ENCODE measurements around the gene ANKRD31. TPM values are rescaled to one million over a fixed set of nuclear protein-coding genes. Genes with fewer than 3 reads are reported as not detected.
"Not testable (repeated sequence)": the region's sequence is repeated elsewhere in the genome, so short reads cannot be mapped to it uniquely, and the experiment has no call there.

ANKRD31 gene
- total RNA-seq, 1 experiment from 2014 or later: 0.09 TPM

DNA sequence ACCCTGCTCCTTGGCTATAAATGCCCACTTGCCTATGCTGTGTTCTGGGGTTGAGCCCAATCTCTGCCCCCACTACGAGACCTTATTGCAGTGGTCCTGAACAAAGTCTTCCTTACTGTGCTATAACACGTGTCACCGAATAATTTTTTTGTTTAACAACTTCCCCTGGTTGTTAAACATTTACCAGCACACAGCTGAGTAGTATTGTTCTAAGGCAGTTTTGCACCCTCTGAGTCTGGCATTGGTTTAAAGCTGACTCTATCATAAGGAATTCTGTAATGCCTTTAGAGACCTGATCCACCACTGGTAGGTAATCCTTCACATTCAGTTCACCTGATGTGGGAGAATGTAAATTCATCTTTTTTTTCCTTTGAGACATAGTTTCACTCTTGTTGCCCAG is 25.6 kb upstream of the ANKRD31 start:
- no peaks in the 10 kb centered on the region for H3K36me3 Mint-ChIP-seq
- DNase-seq (ENCODE audit: low spot score) (no peak), ATAC-seq (no peak)
- peaks cover 2% of the 10 kb centered on the region; the same call in 1 of the 2 replicates for H3K27me3 Mint-ChIP-seq (ENCODE audit: low read depth)
- POLR2A ChIA-PET: no interaction called here
- H3K9me3 Mint-ChIP-seq: no peaks in the 10 kb centered on the region; the same call in 1 of the 2 replicates
- H3K4me3 Mint-ChIP-seq: no peak overlapping the region
- CTCF ChIA-PET: interaction anchor here (1.4 kb wide), 1 partner anchor 212 kb away, joined by 3 read pairs; no protein-coding TSS in a partner anchor
- no peak for TF ChIP-seq GABPB1 (CRISPR knock-in tag; IDR thresholded peaks at IDR 0.05)
- no peak for TF ChIP-seq TP53 (CRISPR knock-in tag; IDR thresholded peaks at IDR 0.05)
- TF ChIP-seq SOX15 (CRISPR knock-in tag; IDR thresholded peaks at IDR 0.05): no peak
- TF ChIP-seq ZBTB21 (CRISPR knock-in tag; IDR thresholded peaks at IDR 0.05; ENCODE audit: borderline replicate concordance): no peak
- TF ChIP-seq ESRRA (CRISPR knock-in tag; IDR thresholded peaks at IDR 0.05; ENCODE audit: borderline replicate concordance): no peak
- TF ChIP-seq ZNF232 (CRISPR knock-in tag; IDR thresholded peaks at IDR 0.05): no peak
- no peak for TF ChIP-seq FOXP1 (CRISPR knock-in tag; IDR thresholded peaks at IDR 0.05; ENCODE audit: borderline replicate concordance)
- TF ChIP-seq SP1 (CRISPR knock-in tag; conservative IDR thresholded peaks at IDR 0.05): no peak
- TF ChIP-seq, protein P1, sequence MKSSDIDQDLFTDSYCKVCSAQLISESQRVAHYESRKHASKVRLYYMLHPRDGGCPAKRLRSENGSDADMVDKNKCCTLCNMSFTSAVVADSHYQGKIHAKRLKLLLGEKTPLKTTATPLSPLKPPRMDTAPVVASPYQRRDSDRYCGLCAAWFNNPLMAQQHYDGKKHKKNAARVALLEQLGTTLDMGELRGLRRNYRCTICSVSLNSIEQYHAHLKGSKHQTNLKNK (CRISPR knock-in tag; IDR thresholded peaks at IDR 0.05): no peak
- TF ChIP-seq MXD4 (CRISPR knock-in tag; IDR thresholded peaks at IDR 0.05; ENCODE audit: borderline replicate concordance): no peak
- no peak for TF ChIP-seq ZNF317 (CRISPR knock-in tag; IDR thresholded peaks at IDR 0.05; ENCODE audit: borderline replicate concordance, low read depth)
- no peak for TF ChIP-seq OVOL2 (CRISPR knock-in tag; IDR thresholded peaks at IDR 0.05; ENCODE audit: borderline replicate concordance)
- TF ChIP-seq ZNF396 (CRISPR knock-in tag; IDR thresholded peaks at IDR 0.05; ENCODE audit: borderline replicate concordance): no peak
- TF ChIP-seq FOXJ3 (CRISPR knock-in tag; IDR thresholded peaks at IDR 0.05; ENCODE audit: borderline replicate concordance): no peak
- TF ChIP-seq CBFB (CRISPR knock-in tag; IDR thresholded peaks at IDR 0.05; ENCODE audit: low read depth): no peak
- H3K27ac Mint-ChIP-seq: no peak overlapping the region
- no peaks in the 10 kb centered on the region for H3K4me1 Mint-ChIP-seq

DNA sequence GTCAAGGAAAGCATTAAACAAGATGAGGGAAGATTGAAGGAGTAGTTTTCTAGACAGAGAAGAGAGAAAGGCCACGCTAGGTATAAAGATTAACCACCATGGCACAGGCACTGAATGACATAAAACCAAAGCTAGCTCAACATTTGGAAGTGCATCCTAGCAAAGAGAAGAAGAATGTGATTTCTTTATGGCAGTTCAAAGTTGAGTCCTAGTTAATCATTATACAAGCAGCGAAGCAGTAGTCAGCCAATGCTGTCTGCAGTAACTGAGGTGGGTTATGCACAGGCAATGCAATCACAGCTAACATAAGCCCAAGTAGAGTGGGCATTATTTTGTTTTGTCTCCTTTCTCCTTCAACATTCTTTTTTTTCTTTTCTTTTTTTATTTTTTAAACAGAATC is 24.0 kb upstream of the ANKRD31 start:
- Mint-ChIP-seq H3K27ac (no peak overlapping the region), H3K9me3 (peaks cover 15% of the 10 kb centered on the region), H3K36me3 (peaks cover 8% of the 10 kb centered on the region), H3K27me3 (ENCODE audit: low read depth) (peaks cover 2% of the 10 kb centered on the region; the same call in 1 of the 2 replicates), H3K4me3 (no peak overlapping the region), H3K4me1 (no peaks in the 10 kb centered on the region)
- CTCF ChIA-PET: no interaction called here
- POLR2A ChIA-PET: no interaction called here
- ATAC-seq: no peak
- no peak for TF ChIP-seq ELF4 (CRISPR knock-in tag; IDR thresholded peaks at IDR 0.05; ENCODE audit: low read depth)
- TF ChIP-seq, protein P2, sequence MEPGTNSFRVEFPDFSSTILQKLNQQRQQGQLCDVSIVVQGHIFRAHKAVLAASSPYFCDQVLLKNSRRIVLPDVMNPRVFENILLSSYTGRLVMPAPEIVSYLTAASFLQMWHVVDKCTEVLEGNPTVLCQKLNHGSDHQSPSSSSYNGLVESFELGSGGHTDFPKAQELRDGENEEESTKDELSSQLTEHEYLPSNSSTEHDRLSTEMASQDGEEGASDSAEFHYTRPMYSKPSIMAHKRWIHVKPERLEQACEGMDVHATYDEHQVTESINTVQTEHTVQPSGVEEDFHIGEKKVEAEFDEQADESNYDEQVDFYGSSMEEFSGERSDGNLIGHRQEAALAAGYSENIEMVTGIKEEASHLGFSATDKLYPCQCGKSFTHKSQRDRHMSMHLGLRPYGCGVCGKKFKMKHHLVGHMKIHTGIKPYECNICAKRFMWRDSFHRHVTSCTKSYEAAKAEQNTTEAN (CRISPR knock-in tag; IDR thresholded peaks at IDR 0.05): no peak
- TF ChIP-seq, protein P3, sequence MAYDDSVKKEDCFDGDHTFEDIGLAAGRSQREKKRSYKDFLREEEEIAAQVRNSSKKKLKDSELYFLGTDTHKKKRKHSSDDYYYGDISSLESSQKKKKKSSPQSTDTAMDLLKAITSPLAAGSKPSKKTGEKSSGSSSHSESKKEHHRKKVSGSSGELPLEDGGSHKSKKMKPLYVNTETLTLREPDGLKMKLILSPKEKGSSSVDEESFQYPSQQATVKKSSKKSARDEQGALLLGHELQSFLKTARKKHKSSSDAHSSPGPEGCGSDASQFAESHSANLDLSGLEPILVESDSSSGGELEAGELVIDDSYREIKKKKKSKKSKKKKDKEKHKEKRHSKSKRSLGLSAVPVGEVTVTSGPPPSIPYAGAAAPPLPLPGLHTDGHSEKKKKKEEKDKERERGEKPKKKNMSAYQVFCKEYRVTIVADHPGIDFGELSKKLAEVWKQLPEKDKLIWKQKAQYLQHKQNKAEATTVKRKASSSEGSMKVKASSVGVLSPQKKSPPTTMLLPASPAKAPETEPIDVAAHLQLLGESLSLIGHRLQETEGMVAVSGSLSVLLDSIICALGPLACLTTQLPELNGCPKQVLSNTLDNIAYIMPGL (CRISPR knock-in tag; IDR thresholded peaks at IDR 0.05): no peak
- TF ChIP-seq, protein P4, sequence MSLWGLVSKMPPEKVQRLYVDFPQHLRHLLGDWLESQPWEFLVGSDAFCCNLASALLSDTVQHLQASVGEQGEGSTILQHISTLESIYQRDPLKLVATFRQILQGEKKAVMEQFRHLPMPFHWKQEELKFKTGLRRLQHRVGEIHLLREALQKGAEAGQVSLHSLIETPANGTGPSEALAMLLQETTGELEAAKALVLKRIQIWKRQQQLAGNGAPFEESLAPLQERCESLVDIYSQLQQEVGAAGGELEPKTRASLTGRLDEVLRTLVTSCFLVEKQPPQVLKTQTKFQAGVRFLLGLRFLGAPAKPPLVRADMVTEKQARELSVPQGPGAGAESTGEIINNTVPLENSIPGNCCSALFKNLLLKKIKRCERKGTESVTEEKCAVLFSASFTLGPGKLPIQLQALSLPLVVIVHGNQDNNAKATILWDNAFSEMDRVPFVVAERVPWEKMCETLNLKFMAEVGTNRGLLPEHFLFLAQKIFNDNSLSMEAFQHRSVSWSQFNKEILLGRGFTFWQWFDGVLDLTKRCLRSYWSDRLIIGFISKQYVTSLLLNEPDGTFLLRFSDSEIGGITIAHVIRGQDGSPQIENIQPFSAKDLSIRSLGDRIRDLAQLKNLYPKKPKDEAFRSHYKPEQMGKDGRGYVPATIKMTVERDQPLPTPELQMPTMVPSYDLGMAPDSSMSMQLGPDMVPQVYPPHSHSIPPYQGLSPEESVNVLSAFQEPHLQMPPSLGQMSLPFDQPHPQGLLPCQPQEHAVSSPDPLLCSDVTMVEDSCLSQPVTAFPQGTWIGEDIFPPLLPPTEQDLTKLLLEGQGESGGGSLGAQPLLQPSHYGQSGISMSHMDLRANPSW (CRISPR knock-in tag; conservative IDR thresholded peaks at IDR 0.05; ENCODE audit: low read depth): no peak
- TF ChIP-seq, protein P5, sequence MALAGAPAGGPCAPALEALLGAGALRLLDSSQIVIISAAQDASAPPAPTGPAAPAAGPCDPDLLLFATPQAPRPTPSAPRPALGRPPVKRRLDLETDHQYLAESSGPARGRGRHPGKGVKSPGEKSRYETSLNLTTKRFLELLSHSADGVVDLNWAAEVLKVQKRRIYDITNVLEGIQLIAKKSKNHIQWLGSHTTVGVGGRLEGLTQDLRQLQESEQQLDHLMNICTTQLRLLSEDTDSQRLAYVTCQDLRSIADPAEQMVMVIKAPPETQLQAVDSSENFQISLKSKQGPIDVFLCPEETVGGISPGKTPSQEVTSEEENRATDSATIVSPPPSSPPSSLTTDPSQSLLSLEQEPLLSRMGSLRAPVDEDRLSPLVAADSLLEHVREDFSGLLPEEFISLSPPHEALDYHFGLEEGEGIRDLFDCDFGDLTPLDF (CRISPR knock-in tag; IDR thresholded peaks at IDR 0.05): no peak
- DNase-seq (ENCODE audit: low spot score): no peak

DNA sequence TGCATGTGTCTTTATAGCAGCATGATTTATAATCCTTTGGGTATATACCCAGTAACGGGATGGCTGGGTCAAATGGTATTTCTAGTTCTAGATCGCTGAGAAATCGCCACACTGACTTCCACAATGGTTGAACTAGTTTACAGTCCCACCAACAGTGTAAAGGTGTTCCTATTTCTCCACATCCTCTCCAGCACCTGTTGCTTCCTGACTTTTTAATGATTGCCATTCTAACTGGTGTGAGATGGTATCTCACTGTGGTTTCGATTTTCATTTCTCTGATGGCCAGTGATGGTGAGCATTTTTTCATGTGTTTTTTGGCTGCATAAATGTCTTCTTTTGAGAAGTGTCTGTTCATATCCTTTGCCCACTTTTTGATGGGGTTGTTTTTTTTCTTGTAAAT is 13.8 kb upstream of the ANKRD31 start:
- H3K27me3 Mint-ChIP-seq (ENCODE audit: low read depth); CTCF ChIA-PET; DNase-seq (ENCODE audit: low spot score); ATAC-seq; H3K4me1 Mint-ChIP-seq; POLR2A ChIA-PET; H3K4me3 Mint-ChIP-seq; H3K27ac Mint-ChIP-seq: not testable (repeated sequence)
- Mint-ChIP-seq H3K9me3 (peaks cover 18% of the 10 kb centered on the region), H3K36me3 (peaks cover 12% of the 10 kb centered on the region)

All from WTC11 (cell line).